ENCODE results near the gene EFCAB8.

DNA sequence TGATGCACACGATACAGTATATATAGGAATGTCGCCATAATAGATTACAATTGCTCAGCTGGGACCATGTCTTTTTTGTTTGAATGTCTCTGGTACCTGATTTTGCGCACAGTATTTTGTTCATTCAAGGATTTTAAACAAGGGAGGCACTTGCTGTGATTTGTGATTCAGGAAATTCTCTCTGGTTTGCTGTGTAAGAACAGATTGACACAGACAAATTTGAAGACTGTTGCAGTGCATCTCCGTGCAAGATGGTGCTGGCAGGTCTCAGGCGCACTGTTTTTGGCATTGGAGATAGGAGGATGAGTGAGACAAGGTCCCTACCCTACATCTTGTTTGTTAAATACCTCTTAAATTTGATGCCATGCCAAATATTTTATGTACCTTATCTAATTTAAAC, 36.5 kb upstream of the EFCAB8 start:
- TF ChIP-seq, protein P1, sequence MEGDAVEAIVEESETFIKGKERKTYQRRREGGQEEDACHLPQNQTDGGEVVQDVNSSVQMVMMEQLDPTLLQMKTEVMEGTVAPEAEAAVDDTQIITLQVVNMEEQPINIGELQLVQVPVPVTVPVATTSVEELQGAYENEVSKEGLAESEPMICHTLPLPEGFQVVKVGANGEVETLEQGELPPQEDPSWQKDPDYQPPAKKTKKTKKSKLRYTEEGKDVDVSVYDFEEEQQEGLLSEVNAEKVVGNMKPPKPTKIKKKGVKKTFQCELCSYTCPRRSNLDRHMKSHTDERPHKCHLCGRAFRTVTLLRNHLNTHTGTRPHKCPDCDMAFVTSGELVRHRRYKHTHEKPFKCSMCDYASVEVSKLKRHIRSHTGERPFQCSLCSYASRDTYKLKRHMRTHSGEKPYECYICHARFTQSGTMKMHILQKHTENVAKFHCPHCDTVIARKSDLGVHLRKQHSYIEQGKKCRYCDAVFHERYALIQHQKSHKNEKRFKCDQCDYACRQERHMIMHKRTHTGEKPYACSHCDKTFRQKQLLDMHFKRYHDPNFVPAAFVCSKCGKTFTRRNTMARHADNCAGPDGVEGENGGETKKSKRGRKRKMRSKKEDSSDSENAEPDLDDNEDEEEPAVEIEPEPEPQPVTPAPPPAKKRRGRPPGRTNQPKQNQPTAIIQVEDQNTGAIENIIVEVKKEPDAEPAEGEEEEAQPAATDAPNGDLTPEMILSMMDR (IDR thresholded peaks at IDR 0.05; ENCODE audit: borderline replicate concordance, extremely low read depth, low read length, poor library complexity, severe bottlenecking) = no peak
- no peak for TF ChIP-seq EZH2 (IDR thresholded peaks at IDR 0.05; ENCODE audit: borderline replicate concordance, low read depth, low read length, severe bottlenecking)

Measured in DND-41 (cell line).